ENCODE results near the gene VASH1. TPM values are rescaled to one million over a fixed set of nuclear protein-coding genes. Genes with fewer than 3 reads are reported as not detected.

Gene VASH1
- total RNA-seq, 4 donors from 2014 or later, result 1.9 to 7.5 (median 3.6) TPM

GRCh38 chr14:76767681-76768656 lies 6.7 kb downstream of the VASH1 start:
- Histone ChIP-seq H3K27ac (peak overlapping the region; percentile 5 to 64 (median 13)), H3K9me3 (no peaks in the 10 kb centered on the region)

GRCh38 chr14:76768671-76769500 lies 7.6 kb downstream of the VASH1 start:
- Histone ChIP-seq H3K4me1 (peaks cover 0 to 36% (median 4%) of the 10 kb centered on the region in 4 donors), H3K9me3 (no peaks in the 10 kb centered on the region), H3K27ac (peak overlapping the region in 2 of 4 donors; percentile 19 to 64), H3K36me3 (no peaks in the 10 kb centered on the region), H3K27me3 (no peaks in the 10 kb centered on the region), H3K4me3 (no peak overlapping the region)
- 78% methylated on average over 11 of the region's 11 CpGs; no CpG with 5 or more reads in 1 of the 2 donors for WGBS, 2 donors (ENCODE audit: low coverage in 1 of 2)
- DNase-seq, result no peak
- TF ChIP-seq POLR2A (IDR thresholded peaks at IDR 0.05), result no peak
- no peak for TF ChIP-seq EP300 (IDR thresholded peaks at IDR 0.05; ENCODE audit: low read depth)
- TF ChIP-seq CTCF (IDR thresholded peaks at IDR 0.05), result no peak
- no peak for TF ChIP-seq POLR2AphosphoS5 (IDR thresholded peaks at IDR 0.05)
- intact Hi-C loops (cut with DNase I; ENCODE audit: low total_unique reads), result no loop called here
- in situ Hi-C loops (cut with MboI; ENCODE audit: low pct_ligation_motif_present in 1 of 4, low pct_unique_long_range_greater_than_20kb in 1 of 4, low sequenced_read_pairs in 3 of 4), result no loop called here

More at GRCh38 chr14:76767681-76768656, 6.7 kb downstream of the VASH1 start:
- peaks cover 0 to 28% (median 3%) of the 10 kb centered on the region in 4 donors for H3K4me1 ChIP-seq
- WGBS, 2 donors (ENCODE audit: low coverage in 1 of 2), result 58 to 85% methylated on average over 4 to 15 of the region's 15 CpGs
- TF ChIP-seq POLR2A (IDR thresholded peaks at IDR 0.05) (no peak), CTCF (IDR thresholded peaks at IDR 0.05) (no peak), EP300 (IDR thresholded peaks at IDR 0.05; ENCODE audit: low read depth) (no peak), POLR2AphosphoS5 (IDR thresholded peaks at IDR 0.05) (no peak)
- DNase-seq, result peak; percentile 49
- in situ Hi-C loops (cut with MboI; ENCODE audit: low pct_ligation_motif_present in 1 of 4, low pct_unique_long_range_greater_than_20kb in 1 of 4, low sequenced_read_pairs in 3 of 4) (no loop called here), intact Hi-C loops (cut with DNase I; ENCODE audit: low total_unique reads) (no loop called here)
- no peaks in the 10 kb centered on the region for H3K36me3 ChIP-seq
- H3K4me3 ChIP-seq, result no peak overlapping the region
- H3K27me3 ChIP-seq, result no peaks in the 10 kb centered on the region

GRCh38 chr14:76769636-76770292 lies 8.5 kb downstream of the VASH1 start:
- DNase-seq, result no peak
- Histone ChIP-seq H3K4me1 (peaks cover 0 to 36% (median 4%) of the 10 kb centered on the region in 4 donors), H3K36me3 (no peaks in the 10 kb centered on the region), H3K4me3 (no peak overlapping the region), H3K27me3 (no peaks in the 10 kb centered on the region), H3K9me3 (no peaks in the 10 kb centered on the region), H3K27ac (no peak overlapping the region)
- WGBS, 2 donors (ENCODE audit: low coverage in 1 of 2), result 80 to 84% methylated on average over 1 to 18 of the region's 18 CpGs
- in situ Hi-C loops (cut with MboI; ENCODE audit: low pct_ligation_motif_present in 1 of 4, low pct_unique_long_range_greater_than_20kb in 1 of 4, low sequenced_read_pairs in 3 of 4) (no loop called here), intact Hi-C loops (cut with DNase I; ENCODE audit: low total_unique reads) (no loop called here)
- no peak for TF ChIP-seq POLR2A (IDR thresholded peaks at IDR 0.05)
- no peak for TF ChIP-seq CTCF (IDR thresholded peaks at IDR 0.05)
- no peak for TF ChIP-seq EP300 (IDR thresholded peaks at IDR 0.05; ENCODE audit: low read depth)
- no peak for TF ChIP-seq POLR2AphosphoS5 (IDR thresholded peaks at IDR 0.05)
